CD4-positive, alpha-beta T cell treated with Interleukin-17A for 1 hour (primary cell): ENCODE measurements around the gene COL26A1.
A peak's percentile ranks its signal among the peaks of the same experiment; 100 is the strongest.

ENCODE experiments used
- DNase-seq: peaks from one replicate; pipeline ENCODE4 v3.0.0-alpha.2; 2020

COL26A1 gene

GRCh38 chr7:101582971-101583370, 220.3 kb downstream of the COL26A1 start:
- DNase-seq: no peak

GRCh38 chr7:101586078-101586905, 223.6 kb downstream of the COL26A1 start:
- DNase-seq: no peak

GRCh38 chr7:101586906-101587677, 224.4 kb downstream of the COL26A1 start:
- no peak for DNase-seq

GRCh38 chr7:101588131-101588935, 225.7 kb downstream of the COL26A1 start:
- DNase-seq: no peak

GRCh38 chr7:101589052-101589451, 226.4 kb downstream of the COL26A1 start:
- DNase-seq: no peak

GRCh38 chr7:101589976-101590662, 227.4 kb downstream of the COL26A1 start:
- no peak for DNase-seq

GRCh38 chr7:101590663-101591435, 228.2 kb downstream of the COL26A1 start:
- no peak for DNase-seq

GRCh38 chr7:101591504-101591903, 228.8 kb downstream of the COL26A1 start:
- DNase-seq: no peak

- DNase-seq: no peak
Measured at GRCh38 chr7:101593556-101593955, 230.9 kb downstream of the COL26A1 start.

- no peak for DNase-seq
Measured at GRCh38 chr7:101594790-101595189, 232.1 kb downstream of the COL26A1 start.

GRCh38 chr7:101595246-101595645, 232.6 kb downstream of the COL26A1 start:
- DNase-seq: no peak

GRCh38 chr7:101595766-101596537, 233.3 kb downstream of the COL26A1 start:
- DNase-seq: no peak

GRCh38 chr7:101596898-101597297, 234.2 kb downstream of the COL26A1 start:
- DNase-seq: no peak

- DNase-seq: no peak
Measured at GRCh38 chr7:101597941-101598340, 235.3 kb downstream of the COL26A1 start.

GRCh38 chr7:101598422-101598985, 235.8 kb downstream of the COL26A1 start:
- DNase-seq: no peak

GRCh38 chr7:101598986-101599771, 236.5 kb downstream of the COL26A1 start:
- DNase-seq: no peak

- no peak for DNase-seq
Measured at GRCh38 chr7:101599787-101600186, 237.1 kb downstream of the COL26A1 start.

GRCh38 chr7:101602082-101602481, 239.4 kb downstream of the COL26A1 start:
- DNase-seq: no peak

- DNase-seq: peak; percentile 59
Measured at GRCh38 chr7:101602484-101603241, 240.0 kb downstream of the COL26A1 start.
